HFFc6 (cell line): ENCODE data around the gene FRAS1. TPM values are rescaled to one million over a fixed set of nuclear protein-coding genes. Genes with fewer than 3 reads are reported as not detected.

ENCODE experiments used
- DNase-seq: peaks from one replicate; pipeline ENCODE4 v3.0.0-alpha.2; 2018
- H3K27ac Mint-ChIP-seq: 2 replicates; pipeline ENCODE4 v1.8.0; 2020; ENCODE audit warnings: mild to moderate bottlenecking, mixed read lengths
- H3K27me3 Mint-ChIP-seq: 2 replicates; pipeline ENCODE4 v1.8.0; 2021; ENCODE audit warnings: mild to moderate bottlenecking, moderate library complexity, mixed read lengths; ENCODE audit not compliant: insufficient read depth
- H3K36me3 Mint-ChIP-seq: 2 replicates; pipeline ENCODE4 v1.8.0; 2021; ENCODE audit warnings: low read depth, mixed read lengths
- H3K4me1 Mint-ChIP-seq: 2 replicates; pipeline ENCODE4 v1.8.0; 2020; ENCODE audit warnings: low read depth, mixed read lengths
- H3K4me3 Mint-ChIP-seq: 2 replicates; pipeline ENCODE4 v1.8.0; 2020; ENCODE audit warnings: mild to moderate bottlenecking, moderate library complexity, mixed read lengths
- H3K9me3 Mint-ChIP-seq: 2 replicates; pipeline ENCODE4 v1.8.0; 2020; ENCODE audit warnings: mild to moderate bottlenecking, mixed read lengths
- CTCF ChIP-seq: fragments of 200-600 bp; sonication (generic); IDR thresholded peaks from 2 replicates; pipeline ENCODE4 v1.5.0; 2021; ENCODE audit warnings: antibody characterized with exemption, mild to moderate bottlenecking
- total RNA-seq, 6 experiments: library from RNA; stranded (reverse); fragmentation: NEBNext Ultra II Directional; extraction: Animal tissue kit (Norgen Biotek cat#: 25700); gene quantifications; 2 replicates in 1 of 6; 3 replicates in 5 of 6; pipeline ENCODE4 v1.2.3, GENCODE V29; 2021

Gene FRAS1
- total RNA-seq, 6 experiments from 2014 or later: 1.7 to 11.0 (median 2.3) TPM

- peaks cover 33% of the 10 kb centered on the region for H3K4me1 Mint-ChIP-seq
- H3K9me3 Mint-ChIP-seq: no peaks in the 10 kb centered on the region
- no peaks in the 10 kb centered on the region for H3K36me3 Mint-ChIP-seq
- H3K27ac Mint-ChIP-seq: peak overlapping the region; percentile 53; the same call in 1 of the 2 replicates
- peak overlapping the region; percentile 93 for H3K4me3 Mint-ChIP-seq
- H3K27me3 Mint-ChIP-seq: peaks cover 3% of the 10 kb centered on the region
- peak; percentile 5 for DNase-seq
- no peak for TF ChIP-seq CTCF
Observed at GRCh38 chr4:78058591-78059523, 1.7 kb downstream of the FRAS1 start.

- Mint-ChIP-seq H3K36me3 (no peaks in the 10 kb centered on the region), H3K4me1 (peaks cover 33% of the 10 kb centered on the region), H3K4me3 (peak overlapping the region; percentile 93), H3K27me3 (peaks cover 3% of the 10 kb centered on the region), H3K27ac (peak overlapping the region; percentile 37; the same call in 1 of the 2 replicates), H3K9me3 (no peaks in the 10 kb centered on the region)
- DNase-seq: peak; percentile 70
- TF ChIP-seq CTCF: peak; percentile 73
Observed at GRCh38 chr4:78059524-78059889, 2.4 kb downstream of the FRAS1 start.

GRCh38 chr4:78059938-78060337 is 2.8 kb downstream of the FRAS1 start:
- no peak for DNase-seq
- no peak overlapping the region for H3K4me3 Mint-ChIP-seq
- H3K9me3 Mint-ChIP-seq: no peaks in the 10 kb centered on the region
- H3K36me3 Mint-ChIP-seq: no peaks in the 10 kb centered on the region
- H3K27ac Mint-ChIP-seq: no peak overlapping the region
- peaks cover 33% of the 10 kb centered on the region for H3K4me1 Mint-ChIP-seq
- peak; percentile 4; the same call in 1 of the 2 replicates for TF ChIP-seq CTCF
- peaks cover 3% of the 10 kb centered on the region for H3K27me3 Mint-ChIP-seq

GRCh38 chr4:78061939-78062570 is 4.9 kb downstream of the FRAS1 start:
- no peak overlapping the region for H3K4me3 Mint-ChIP-seq
- TF ChIP-seq CTCF: no peak
- no peak for DNase-seq
- no peaks in the 10 kb centered on the region; the same call in 1 of the 2 replicates for H3K27me3 Mint-ChIP-seq
- H3K36me3 Mint-ChIP-seq: no peaks in the 10 kb centered on the region
- H3K9me3 Mint-ChIP-seq: no peaks in the 10 kb centered on the region
- H3K27ac Mint-ChIP-seq: no peak overlapping the region
- H3K4me1 Mint-ChIP-seq: peaks cover 20% of the 10 kb centered on the region

- no peak for TF ChIP-seq CTCF
- H3K4me3 Mint-ChIP-seq: no peak overlapping the region
- H3K27ac Mint-ChIP-seq: no peak overlapping the region
- no peak for DNase-seq
- H3K27me3 Mint-ChIP-seq: peaks cover 1% of the 10 kb centered on the region; the same call in 1 of the 2 replicates
- H3K9me3 Mint-ChIP-seq: no peaks in the 10 kb centered on the region
- H3K36me3 Mint-ChIP-seq: no peaks in the 10 kb centered on the region
- H3K4me1 Mint-ChIP-seq: peaks cover 6% of the 10 kb centered on the region; the same call in 1 of the 2 replicates
Observed at GRCh38 chr4:78065508-78066192, 8.5 kb downstream of the FRAS1 start.
